Karpas-422 (cell line): ENCODE data around the gene SLC5A11. TPM values are rescaled to one million over a fixed set of nuclear protein-coding genes. Genes with fewer than 3 reads are reported as not detected.
"Not testable (repeated sequence)": the region's sequence is repeated elsewhere in the genome, so short reads cannot be mapped to it uniquely, and the experiment has no call there.

Experiments
- DNase-seq: peaks from one replicate; pipeline ENCODE4 v3.0.0-alpha.2; 2015
- H2AFZ ChIP-seq: fragments of 200-600 bp; sonication (generic); 2 replicates; pipeline ENCODE4 v1.6.1; 2014; ENCODE audit warnings: antibody characterized with exemption, low read length, mixed read lengths
- H3K27ac ChIP-seq: fragments of 200-600 bp; sonication (generic); 2 replicates; pipeline ENCODE4 v1.5.1; 2014; ENCODE audit warnings: mild to moderate bottlenecking, low read length, moderate library complexity
- H3K27me3 ChIP-seq: fragments of 200-600 bp; sonication (generic); 2 replicates; pipeline ENCODE4 v1.6.1; 2014; ENCODE audit warnings: low read length, mixed read lengths
- H3K36me3 ChIP-seq: fragments of 200-600 bp; sonication (generic); 2 replicates; pipeline ENCODE4 v1.6.1; 2014; ENCODE audit warnings: low read length, mixed read lengths; ENCODE audit not compliant: insufficient read depth
- H3K4me1 ChIP-seq: fragments of 200-600 bp; sonication (generic); 2 replicates; pipeline ENCODE4 v1.6.1; 2014; ENCODE audit warnings: mild to moderate bottlenecking, low read length, mixed read lengths
- H3K4me2 ChIP-seq: fragments of 200-600 bp; sonication (generic); 2 replicates; pipeline ENCODE4 v1.6.1; 2014; ENCODE audit warnings: low read length, low read depth, mild to moderate bottlenecking; ENCODE audit not compliant: poor library complexity, severe bottlenecking
- H3K4me3 ChIP-seq: fragments of 200-600 bp; sonication (generic); 2 replicates; pipeline ENCODE4 v1.5.1; 2014; ENCODE audit warnings: mild to moderate bottlenecking, antibody characterized with exemption, low read length, mixed read lengths
- H3K79me2 ChIP-seq: fragments of 200-600 bp; sonication (generic); 2 replicates; pipeline ENCODE4 v1.6.1; 2014; ENCODE audit warnings: mild to moderate bottlenecking, low read length, mixed read lengths
- H3K9ac ChIP-seq: fragments of 200-600 bp; sonication (generic); 2 replicates; pipeline ENCODE4 v1.6.0; 2014; ENCODE audit warnings: low read length
- H3K9me2 ChIP-seq: fragments of 200-600 bp; sonication (generic), shearing (Covaris generic); replicated peaks from 2 replicates; pipeline ENCODE4 v1.6.0; 2014; ENCODE audit warnings: mild to moderate bottlenecking, low read length, moderate library complexity; ENCODE audit not compliant: insufficient read depth
- H3K9me3 ChIP-seq: fragments of 300-700, 200-600 bp; sonication (generic); 2 replicates; pipeline ENCODE4 v1.6.1; 2014; ENCODE audit warnings: low read length, mixed read lengths
- H4K20me1 ChIP-seq: fragments of 200-600 bp; sonication (generic); 2 replicates; pipeline ENCODE4 v1.6.1; 2014; ENCODE audit warnings: mild to moderate bottlenecking, antibody characterized with exemption, low read length, low read depth; ENCODE audit not compliant: insufficient read depth
- total RNA-seq: library from RNA; depleted of rRNA; stranded (reverse); fragments of >200 nt; shearing (Covaris generic); gene quantifications from 2 replicates; pipeline ENCODE4 v1.2.3, GENCODE V29; 2014; ENCODE audit warnings: low replicate concordance; rRNA removed

Gene SLC5A11, protein sequence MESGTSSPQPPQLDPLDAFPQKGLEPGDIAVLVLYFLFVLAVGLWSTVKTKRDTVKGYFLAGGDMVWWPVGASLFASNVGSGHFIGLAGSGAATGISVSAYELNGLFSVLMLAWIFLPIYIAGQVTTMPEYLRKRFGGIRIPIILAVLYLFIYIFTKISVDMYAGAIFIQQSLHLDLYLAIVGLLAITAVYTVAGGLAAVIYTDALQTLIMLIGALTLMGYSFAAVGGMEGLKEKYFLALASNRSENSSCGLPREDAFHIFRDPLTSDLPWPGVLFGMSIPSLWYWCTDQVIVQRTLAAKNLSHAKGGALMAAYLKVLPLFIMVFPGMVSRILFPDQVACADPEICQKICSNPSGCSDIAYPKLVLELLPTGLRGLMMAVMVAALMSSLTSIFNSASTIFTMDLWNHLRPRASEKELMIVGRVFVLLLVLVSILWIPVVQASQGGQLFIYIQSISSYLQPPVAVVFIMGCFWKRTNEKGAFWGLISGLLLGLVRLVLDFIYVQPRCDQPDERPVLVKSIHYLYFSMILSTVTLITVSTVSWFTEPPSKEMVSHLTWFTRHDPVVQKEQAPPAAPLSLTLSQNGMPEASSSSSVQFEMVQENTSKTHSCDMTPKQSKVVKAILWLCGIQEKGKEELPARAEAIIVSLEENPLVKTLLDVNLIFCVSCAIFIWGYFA
- total RNA-seq = 0.11 and 0.15 TPM in 2 replicates

DNA sequence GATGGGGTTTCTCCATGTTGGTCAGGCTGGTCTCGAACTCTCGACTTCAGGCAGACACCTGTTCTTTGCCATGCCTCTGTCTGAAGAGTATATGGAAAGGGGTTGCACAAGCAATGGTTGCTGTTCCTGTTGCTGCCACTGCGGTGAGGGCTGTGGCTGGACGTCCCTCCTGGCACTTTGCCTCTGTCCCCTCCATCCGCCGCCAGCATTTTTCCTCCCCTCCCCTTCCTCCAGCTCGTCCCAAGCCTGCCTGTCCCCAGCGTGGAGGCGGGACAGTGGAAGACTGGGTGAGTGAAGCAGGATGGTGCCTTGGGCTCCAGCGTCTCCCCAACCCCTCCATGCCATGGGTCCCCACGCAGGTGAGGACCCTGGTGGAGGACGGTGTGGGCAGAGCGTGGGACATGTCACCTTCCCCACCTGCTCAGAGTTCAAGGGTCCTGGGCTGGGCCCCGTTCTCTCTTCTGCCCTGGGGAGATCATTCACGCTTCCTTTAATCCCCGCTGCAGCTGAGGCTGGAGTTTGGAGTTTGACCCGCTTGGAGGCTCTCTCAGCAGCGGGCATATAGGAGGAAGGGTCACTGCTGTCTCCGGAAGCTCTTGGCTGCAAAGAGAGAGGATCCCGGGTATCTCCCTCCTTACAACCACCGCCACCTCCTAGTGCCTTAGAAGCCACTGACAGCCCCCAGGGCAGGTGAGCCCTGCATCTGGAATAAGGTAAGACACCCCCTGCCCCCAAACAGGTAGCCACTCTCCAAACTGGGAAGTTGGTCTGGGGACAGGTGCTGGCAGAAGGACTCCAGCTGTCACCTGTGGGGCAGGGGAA, at the start of gene SLC5A11:
Gene SLC5A11, plus strand, starts transcription at position 238 of the 822 bp plus-strand sequence. CDS start 12,681 bp downstream, outside the sequence.
- Histone ChIP-seq H3K27me3 (no peaks in the 10 kb centered on the region), H3K4me1 (no peaks in the 10 kb centered on the region), H3K4me3 (no peak within 1 kb of the TSS), H3K27ac (no peak within 1 kb of the TSS), H3K9me3 (no peaks in the 10 kb centered on the region), H3K79me2 (no peaks in the 10 kb centered on the region), H3K4me2 (no peak within 1 kb of the TSS), H3K9me2 (no peaks in the 10 kb centered on the region), H3K9ac (no peak within 1 kb of the TSS), H3K36me3 (no peaks in the 10 kb centered on the region), H4K20me1 (no peaks in the 10 kb centered on the region), H2AFZ (no peak within 1 kb of the TSS)
- DNase-seq = no peak

DNA sequence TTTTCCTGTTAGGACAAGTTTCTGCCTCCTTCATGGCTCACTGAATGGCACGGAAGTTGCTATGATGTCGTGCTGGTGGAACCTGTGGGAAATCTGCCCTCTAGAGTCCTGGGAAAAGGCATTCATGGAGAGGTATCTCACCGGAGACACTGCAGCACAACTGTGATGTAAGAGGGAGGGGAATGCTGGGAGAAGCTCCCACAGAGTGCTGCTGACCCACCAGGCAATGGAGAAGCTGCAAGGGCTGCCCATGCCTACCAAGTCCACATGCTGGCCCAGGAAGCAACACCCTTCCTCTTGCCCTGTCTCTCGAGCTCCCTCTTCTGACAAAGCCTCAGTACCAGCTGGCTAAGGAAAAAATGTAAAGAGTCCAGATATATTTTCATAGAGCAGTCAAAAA, 45.2 kb upstream of the SLC5A11 start:
- no peaks in the 10 kb centered on the region for H3K9me3 ChIP-seq
- no peak overlapping the region for H3K4me3 ChIP-seq
- DNase-seq = peak; percentile 56
- peaks cover 5% of the 10 kb centered on the region; the same call in 1 of the 2 replicates for H3K79me2 ChIP-seq
- H3K9me2 ChIP-seq = no peaks in the 10 kb centered on the region
- peaks cover 70% of the 10 kb centered on the region; the same call in 1 of the 2 replicates for H3K36me3 ChIP-seq
- H2AFZ ChIP-seq = no peak overlapping the region
- H3K4me2 ChIP-seq = no peak overlapping the region
- H4K20me1 ChIP-seq = no peaks in the 10 kb centered on the region; the same call in 1 of the 2 replicates
- no peaks in the 10 kb centered on the region for H3K4me1 ChIP-seq
- no peak overlapping the region for H3K27ac ChIP-seq
- no peaks in the 10 kb centered on the region for H3K27me3 ChIP-seq
- H3K9ac ChIP-seq = no peak overlapping the region

- Histone ChIP-seq H3K27ac (no peak overlapping the region), H3K79me2 (peaks cover 2% of the 10 kb centered on the region; the same call in 1 of the 2 replicates), H3K4me3 (no peak overlapping the region), H3K4me1 (no peaks in the 10 kb centered on the region), H3K4me2 (no peak overlapping the region), H3K27me3 (no peaks in the 10 kb centered on the region), H3K9me3 (no peaks in the 10 kb centered on the region), H4K20me1 (no peaks in the 10 kb centered on the region), H3K9me2 (no peaks in the 10 kb centered on the region), H3K36me3 (peaks cover 74% of the 10 kb centered on the region; the same call in 1 of the 2 replicates), H2AFZ (no peak overlapping the region), H3K9ac (no peak overlapping the region)
- DNase-seq = no peak
Observed at GRCh38 chr16:24801761-24802302, 43.9 kb upstream of the SLC5A11 start.

DNA sequence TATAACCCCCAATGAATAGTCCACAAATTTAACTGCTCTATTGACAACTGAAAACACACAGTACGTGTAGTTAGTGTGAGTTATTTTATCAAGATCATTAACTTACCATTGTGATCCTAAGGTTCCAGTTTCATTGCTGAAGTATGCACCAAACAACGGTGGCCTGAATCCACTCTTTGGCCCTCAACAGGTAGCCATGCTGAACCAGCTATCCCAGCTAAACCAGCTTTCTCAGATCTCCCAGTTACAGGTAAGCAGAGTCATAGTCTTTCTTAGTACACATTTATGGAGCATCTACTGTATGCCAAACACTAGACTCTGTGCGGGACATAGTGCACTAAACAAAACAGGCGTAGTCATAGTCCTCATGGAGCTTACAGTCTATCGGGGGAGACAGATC, 40.3 kb upstream of the SLC5A11 start:
- no peaks in the 10 kb centered on the region for H3K79me2 ChIP-seq
- no peak overlapping the region for H3K4me3 ChIP-seq
- DNase-seq = no peak
- peaks cover 66% of the 10 kb centered on the region; the same call in 1 of the 2 replicates for H3K36me3 ChIP-seq
- H3K9ac ChIP-seq = no peak overlapping the region
- H3K4me2 ChIP-seq = no peak overlapping the region
- no peaks in the 10 kb centered on the region for H3K9me3 ChIP-seq
- H3K9me2 ChIP-seq = no peaks in the 10 kb centered on the region
- H3K27ac ChIP-seq = no peak overlapping the region
- no peaks in the 10 kb centered on the region for H3K4me1 ChIP-seq
- H4K20me1 ChIP-seq = no peaks in the 10 kb centered on the region
- H3K27me3 ChIP-seq = no peaks in the 10 kb centered on the region
- no peak overlapping the region for H2AFZ ChIP-seq

- Histone ChIP-seq H3K36me3 (peaks cover 62% of the 10 kb centered on the region; the same call in 1 of the 2 replicates), H3K4me3 (no peak overlapping the region), H2AFZ (no peak overlapping the region), H3K4me1 (no peaks in the 10 kb centered on the region), H4K20me1 (no peaks in the 10 kb centered on the region), H3K4me2 (no peak overlapping the region), H3K9me2 (no peaks in the 10 kb centered on the region), H3K9ac (no peak overlapping the region), H3K79me2 (peaks cover under 1% of the 10 kb centered on the region; the same call in 1 of the 2 replicates), H3K27ac (no peak overlapping the region), H3K9me3 (no peaks in the 10 kb centered on the region), H3K27me3 (no peaks in the 10 kb centered on the region)
- DNase-seq = no peak
Observed at GRCh38 chr16:24807301-24807700, 38.5 kb upstream of the SLC5A11 start.

- Histone ChIP-seq H3K27ac (no peak overlapping the region), H4K20me1 (no peaks in the 10 kb centered on the region), H3K36me3 (peaks cover 70% of the 10 kb centered on the region), H3K27me3 (no peaks in the 10 kb centered on the region), H2AFZ (no peak overlapping the region), H3K4me2 (no peak overlapping the region), H3K79me2 (peaks cover 3% of the 10 kb centered on the region; the same call in 1 of the 2 replicates), H3K4me1 (no peaks in the 10 kb centered on the region), H3K9me2 (no peaks in the 10 kb centered on the region), H3K4me3 (no peak overlapping the region), H3K9me3 (no peaks in the 10 kb centered on the region), H3K9ac (no peak overlapping the region)
- no peak for DNase-seq
Observed at GRCh38 chr16:24810951-24811843, 34.6 kb upstream of the SLC5A11 start.

DNA sequence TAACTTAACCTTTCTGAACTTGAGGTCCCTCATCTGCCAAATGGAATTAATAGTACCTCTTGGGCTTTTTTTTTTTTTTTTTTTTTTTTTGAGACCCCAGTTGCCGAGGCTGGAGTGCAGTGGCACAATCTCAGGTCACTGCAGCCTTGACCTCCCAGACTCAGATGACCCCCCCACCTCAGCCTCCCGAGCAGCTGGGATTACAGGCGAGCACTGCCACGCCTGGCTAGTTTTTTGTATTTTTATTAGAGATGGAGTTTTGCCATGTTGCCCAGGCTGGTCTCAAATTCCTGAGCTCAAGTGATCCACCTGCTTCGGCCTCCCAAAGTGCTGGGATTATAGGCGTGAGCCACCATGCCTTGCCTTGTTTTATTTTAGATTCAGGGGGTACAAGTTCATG, 33.0 kb upstream of the SLC5A11 start:
- H3K27ac ChIP-seq, H3K79me2 ChIP-seq, H3K4me1 ChIP-seq, H3K9me2 ChIP-seq, H3K4me2 ChIP-seq, H4K20me1 ChIP-seq, H2AFZ ChIP-seq, H3K9ac ChIP-seq, DNase-seq, H3K9me3 ChIP-seq, H3K27me3 ChIP-seq, H3K4me3 ChIP-seq: not testable (repeated sequence)
- H3K36me3 ChIP-seq = peaks cover 66% of the 10 kb centered on the region
